Fibroblast of villous mesenchyme (primary cell): ENCODE data around the gene LCE4A. TPM values are rescaled to one million over a fixed set of nuclear protein-coding genes. Genes with fewer than 3 reads are reported as not detected.

ENCODE experiments used
- total RNA-seq: library from RNA; depleted of rRNA; stranded (reverse); fragments of >200 nt; gene quantifications from 2 replicates; pipeline ENCODE4 v1.2.3, GENCODE V29; 2012

LCE4A gene
- total RNA-seq, 1 donor: not detected

Other genes starting within 250 kb of the LCE4A start
- not detected in 2 replicates for gene LCE5A, start 197.4 kb upstream of the LCE4A start, total RNA-seq
- not detected in 2 replicates for gene CRCT1, start 193.7 kb upstream of the LCE4A start, total RNA-seq
- not detected in 2 replicates for gene LCE3E, start 141.4 kb upstream of the LCE4A start, total RNA-seq
- not detected in 2 replicates for gene LCE3D, start 127.6 kb upstream of the LCE4A start, total RNA-seq
- not detected in 2 replicates for gene LCE3C, start 107.9 kb upstream of the LCE4A start, total RNA-seq
- not detected in 2 replicates for gene LCE3B, start 94.3 kb upstream of the LCE4A start, total RNA-seq
- gene LCE3A, start 85.1 kb upstream of the LCE4A start, total RNA-seq: not detected in 2 replicates
- not detected in 2 replicates for gene LCE2D, start 44.8 kb upstream of the LCE4A start, total RNA-seq
- not detected in 2 replicates for gene LCE2C, start 32.9 kb upstream of the LCE4A start, total RNA-seq
- gene LCE2B, start 22.0 kb upstream of the LCE4A start, total RNA-seq: not detected in 2 replicates
- 0.43 TPM in 1 of 2 replicates, not detected in the other for gene LCE2A, start 9.8 kb upstream of the LCE4A start, total RNA-seq
- gene KPRP, start 49.9 kb downstream of the LCE4A start, total RNA-seq: not detected in 2 replicates
- not detected in 2 replicates for gene LCE1F, start 67.0 kb downstream of the LCE4A start, total RNA-seq
- not detected in 2 replicates for gene LCE1E, start 78.1 kb downstream of the LCE4A start, total RNA-seq
- not detected in 2 replicates for gene LCE1D, start 88.6 kb downstream of the LCE4A start, total RNA-seq
- not detected in 2 replicates for gene LCE1C, start 98.5 kb downstream of the LCE4A start, total RNA-seq
- not detected in 2 replicates for gene LCE1B, start 103.8 kb downstream of the LCE4A start, total RNA-seq
- gene LCE1A, start 119.3 kb downstream of the LCE4A start, total RNA-seq: not detected in 2 replicates
- gene LCE6A, start 134.7 kb downstream of the LCE4A start, total RNA-seq: not detected in 2 replicates
- gene LCE7A, start 151.8 kb downstream of the LCE4A start, total RNA-seq: not detected in 2 replicates
- gene SMCP, start 170.2 kb downstream of the LCE4A start, total RNA-seq: not detected in 2 replicates
- gene IVL, start 200.4 kb downstream of the LCE4A start, total RNA-seq: not detected in 2 replicates
- gene SPRR5, start 239.0 kb downstream of the LCE4A start, total RNA-seq: not detected in 2 replicates